Activated CD8-positive, alpha-beta memory T cell treated with anti-CD3 and anti-CD28 coated beads for 1 hour (primary cell): ENCODE data around the gene MTA1.

Experiments used
- DNase-seq, 2 donors: peaks; one replicate each; pipeline ENCODE4 v3.0.0-alpha.2; 2020; ENCODE audit warnings: low read depth in 1 of 2; ENCODE audit errors: extremely low read depth in 1 of 2

Gene MTA1

GRCh38 chr14:105440554-105440900 lies 20.9 kb downstream of the MTA1 start:
- DNase-seq, result no peak

- DNase-seq, result no peak
These were observed 21.4 kb downstream of the MTA1 start for GRCh38 chr14:105440992-105441391.

GRCh38 chr14:105442125-105442524 lies 22.5 kb downstream of the MTA1 start:
- DNase-seq, result no peak

GRCh38 chr14:105442834-105443233 lies 23.2 kb downstream of the MTA1 start:
- no peak for DNase-seq

GRCh38 chr14:105444859-105445258 lies 25.2 kb downstream of the MTA1 start:
- DNase-seq, result no peak

- DNase-seq, result no peak
These were observed 25.7 kb downstream of the MTA1 start for GRCh38 chr14:105445290-105445689.

- DNase-seq, result no peak
These were observed 26.5 kb downstream of the MTA1 start for GRCh38 chr14:105445901-105446845.

GRCh38 chr14:105446971-105447370 lies 27.3 kb downstream of the MTA1 start:
- no peak for DNase-seq

- no peak for DNase-seq
These were observed 28.3 kb downstream of the MTA1 start for GRCh38 chr14:105447651-105448640.

- peak; percentile 37 to 56 for DNase-seq
These were observed 29.1 kb downstream of the MTA1 start for GRCh38 chr14:105448706-105449111.

GRCh38 chr14:105449276-105450122 lies 29.9 kb downstream of the MTA1 start:
- no peak for DNase-seq

- no peak for DNase-seq
These were observed 30.5 kb downstream of the MTA1 start for GRCh38 chr14:105450123-105450505.

- no peak for DNase-seq
These were observed 31.5 kb downstream of the MTA1 start for GRCh38 chr14:105450864-105451720.

- DNase-seq, result no peak
These were observed 33.3 kb downstream of the MTA1 start for GRCh38 chr14:105452963-105453362.

- DNase-seq, result no peak
These were observed 34.2 kb downstream of the MTA1 start for GRCh38 chr14:105453847-105454246.

GRCh38 chr14:105455086-105455640 lies 35.5 kb downstream of the MTA1 start:
- DNase-seq, result no peak

- no peak for DNase-seq
These were observed 36.4 kb downstream of the MTA1 start for GRCh38 chr14:105455766-105456660.
